Anterior cingulate cortex (tissue), 58 donors: Measurements from ENCODE around the gene VDR.
"Not testable (repeated sequence)": the region's sequence is repeated elsewhere in the genome, so short reads cannot be mapped to it uniquely, and the experiment has no call there.

Experiments used
- DNase-seq, 58 donors: peaks; one replicate each; lab custom pipeline; 2025; lab: John Stamatoyannopoulos, UW

VDR gene

GRCh38 chr12:47851303-47851952 lies 53.4 kb downstream of the VDR start:
- no peak for DNase-seq

GRCh38 chr12:47850153-47851084 lies 54.4 kb downstream of the VDR start:
- no peak for DNase-seq

- DNase-seq = no peak
Observed at GRCh38 chr12:47849261-47849660, 55.5 kb downstream of the VDR start.

GRCh38 chr12:47848853-47849252 lies 55.9 kb downstream of the VDR start:
- DNase-seq = no peak

- DNase-seq = no peak
Observed at GRCh38 chr12:47846294-47846996, 58.3 kb downstream of the VDR start.

- DNase-seq = no peak
Observed at GRCh38 chr12:47845081-47845480, 59.7 kb downstream of the VDR start.

GRCh38 chr12:47844264-47845019 lies 60.4 kb downstream of the VDR start:
- DNase-seq = peak in 4 of 58 donors; percentile 3 to 21 (median 8)

DNA sequence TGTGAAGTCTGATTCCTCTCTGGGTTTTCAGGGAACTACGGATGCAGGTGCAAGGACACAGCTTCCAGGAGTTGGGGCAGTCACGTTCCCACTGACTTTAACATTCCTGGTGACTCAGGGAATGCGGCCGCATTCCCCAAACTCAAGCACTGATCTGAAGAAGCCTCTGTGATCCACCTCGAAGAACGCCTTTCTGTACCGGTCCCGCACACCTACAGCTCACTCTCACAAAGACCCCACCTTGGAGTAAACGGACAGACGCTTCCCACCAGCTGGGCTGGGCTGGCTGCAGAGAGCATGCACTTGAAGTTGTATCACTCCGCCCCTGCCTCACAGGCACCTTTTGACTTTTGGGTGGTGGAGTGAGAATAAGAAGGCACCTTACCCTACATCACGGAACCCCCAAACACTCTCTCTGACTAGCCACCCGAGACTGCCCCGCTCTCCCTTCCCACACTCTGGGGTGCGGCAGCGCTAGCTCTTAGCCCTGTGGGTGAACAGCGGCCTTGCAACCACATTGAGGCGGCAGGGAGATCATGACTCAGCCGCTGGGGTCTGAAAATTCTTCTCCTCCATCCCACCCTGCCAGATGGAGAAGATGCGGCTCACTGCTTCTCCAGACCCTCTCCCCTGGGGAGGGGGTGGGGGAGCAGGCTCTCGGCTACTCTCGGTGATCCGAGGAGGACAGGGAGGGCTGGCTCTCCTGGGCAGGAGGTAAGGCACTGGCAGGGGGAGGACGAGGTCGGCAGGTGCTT lies 61.4 kb downstream of the VDR start:
- no peak for DNase-seq

GRCh38 chr12:47842543-47842942 lies 62.3 kb downstream of the VDR start:
- not testable (repeated sequence) for DNase-seq

GRCh38 chr12:47841910-47842309 lies 62.9 kb downstream of the VDR start:
- DNase-seq = no peak

DNA sequence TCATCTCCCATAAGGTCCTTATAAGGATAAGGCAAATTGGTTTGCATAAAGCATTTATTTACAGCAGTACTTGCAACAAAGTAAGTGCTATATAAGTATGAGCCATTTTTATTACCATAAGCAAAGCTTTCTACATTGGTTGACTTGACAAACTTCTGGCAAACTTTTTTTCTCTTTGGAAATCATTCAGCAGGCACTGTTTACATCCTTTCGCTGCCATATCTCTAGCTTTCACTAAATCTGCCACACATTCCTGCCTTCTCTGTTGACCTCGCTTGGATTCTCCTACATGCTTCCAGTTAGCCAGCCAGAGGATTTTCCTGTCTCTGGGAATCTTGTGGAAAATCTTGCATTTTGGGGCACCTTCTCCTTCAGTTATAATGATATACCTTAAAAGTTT lies 63.3 kb downstream of the VDR start:
- no peak for DNase-seq

GRCh38 chr12:47840571-47840970 lies 64.2 kb downstream of the VDR start:
- no peak for DNase-seq

- DNase-seq = no peak
Observed at GRCh38 chr12:47839214-47839876, 65.4 kb downstream of the VDR start.

- DNase-seq = peak in 21 of 58 donors; percentile 10 to 53 (median 26)
Observed at GRCh38 chr12:47838286-47838931, 66.4 kb downstream of the VDR start.

DNA sequence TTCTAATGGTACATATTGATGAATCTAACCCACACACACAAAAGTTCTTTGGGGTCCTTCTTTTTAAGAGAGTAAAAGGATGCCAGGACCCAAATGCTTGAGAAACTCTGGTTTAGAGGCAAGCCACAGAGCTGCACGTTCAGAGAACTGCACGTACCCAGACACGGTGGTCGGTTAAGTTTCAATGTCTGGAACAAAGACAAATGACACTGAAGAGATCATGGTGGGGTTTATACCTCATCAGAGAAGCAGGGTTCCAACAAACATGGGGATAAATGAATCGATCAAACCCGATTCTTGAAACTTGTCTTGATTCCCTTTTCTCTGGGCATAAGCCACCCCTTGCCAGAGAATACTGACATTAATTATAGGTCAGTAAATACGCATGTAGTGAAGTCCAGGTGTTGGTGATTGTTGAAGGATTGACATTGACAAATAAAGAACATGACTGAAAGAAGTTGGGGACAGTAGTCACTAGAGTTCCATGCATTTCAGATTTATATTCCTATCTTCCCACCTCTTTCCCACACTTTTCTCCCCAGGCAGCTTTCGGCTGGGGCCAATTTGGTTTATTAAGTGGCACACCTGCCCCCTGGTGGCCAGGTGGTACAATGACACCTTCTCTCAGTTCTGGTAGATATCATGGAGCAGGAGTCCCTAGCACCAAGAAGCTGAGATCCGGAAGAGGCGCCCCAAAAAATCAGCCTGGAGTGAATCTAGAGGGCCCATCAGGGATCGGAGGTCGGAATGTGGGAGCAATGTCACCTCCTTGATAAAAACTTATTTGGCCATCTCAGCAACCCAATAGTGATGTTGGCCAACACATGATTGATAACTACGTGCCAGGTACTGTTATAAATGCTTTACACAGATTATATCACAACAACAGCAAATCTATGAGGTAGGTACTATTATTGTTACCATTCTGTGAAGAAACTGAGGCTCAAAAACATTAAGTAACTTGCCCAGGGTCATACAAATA lies 67.3 kb downstream of the VDR start:
- peak in 33 of 58 donors; percentile 4 to 56 (median 28) for DNase-seq

DNA sequence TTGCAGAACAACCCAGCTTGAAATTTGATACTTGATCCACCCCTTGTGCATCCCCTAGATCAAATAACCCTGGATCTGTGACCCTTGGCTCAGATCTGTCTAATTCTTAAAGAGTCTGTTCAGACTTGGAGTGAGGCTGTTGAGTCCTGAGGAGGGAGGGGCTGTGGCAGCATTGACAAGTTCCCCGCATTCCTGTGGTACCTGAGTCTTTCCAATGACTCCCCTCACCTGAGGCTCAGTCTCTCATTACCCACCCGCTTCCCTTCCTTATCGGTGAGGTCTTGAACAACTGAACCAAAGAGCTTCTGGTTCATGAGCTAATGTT lies 69.0 kb downstream of the VDR start:
- DNase-seq = no peak

DNA sequence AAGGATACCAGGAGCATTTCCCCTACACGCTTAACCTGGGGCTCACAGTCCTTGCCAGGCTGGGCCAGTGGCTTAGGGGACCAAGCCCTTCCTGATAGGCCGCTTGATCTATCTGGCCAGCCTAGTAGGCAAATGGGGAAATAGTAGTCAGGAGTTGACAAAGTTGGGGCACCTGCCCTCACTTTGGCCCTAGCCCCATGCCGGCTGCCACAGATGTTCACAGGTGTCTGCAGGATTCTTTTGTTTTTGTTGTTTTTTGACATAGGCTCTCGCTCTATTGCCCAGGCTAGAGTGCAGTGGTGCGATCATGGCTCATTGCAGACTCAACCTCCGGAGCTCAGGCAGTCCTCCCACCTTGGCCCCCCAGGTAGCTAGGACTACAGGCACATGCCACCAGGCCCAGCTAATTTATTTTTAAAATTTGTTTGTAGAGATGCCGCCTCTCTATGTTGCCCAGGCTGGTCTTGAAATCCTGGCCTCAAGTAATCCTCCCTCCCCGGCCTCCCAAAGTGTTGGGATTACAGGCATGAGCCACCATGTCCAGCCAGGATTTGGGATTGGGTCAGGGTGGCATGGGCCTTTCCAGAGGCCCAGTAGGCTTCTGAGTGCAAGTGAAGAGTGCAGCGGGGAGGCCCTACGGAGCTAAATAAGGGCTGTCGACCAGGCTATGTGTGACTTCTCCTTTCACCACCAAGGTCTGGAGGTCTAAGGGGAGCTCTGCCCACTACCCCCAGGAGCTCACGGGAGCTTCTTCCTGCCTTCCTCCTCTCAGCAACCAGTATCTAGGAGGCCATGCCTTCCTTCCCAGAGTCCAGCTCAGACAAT lies 69.6 kb downstream of the VDR start:
- no peak for DNase-seq
